H9 (cell line): Measurements from ENCODE around the gene ZNF705A. TPM values are rescaled to one million over a fixed set of nuclear protein-coding genes. Genes with fewer than 3 reads are reported as not detected.
"Not testable (repeated sequence)": the region's sequence is repeated elsewhere in the genome, so short reads cannot be mapped to it uniquely, and the experiment has no call there.

Source experiments
- DNase-seq: peaks from one replicate; pipeline ENCODE4 v3.0.0-alpha.2; 2017
- H2AFZ ChIP-seq: one replicate; pipeline ENCODE4 v1.6.1; 2013; ENCODE audit warnings: mild to moderate bottlenecking, low read length, control low read depth, moderate library complexity
- H2AK5ac ChIP-seq: 2 replicates; pipeline ENCODE4 v1.6.1; 2013; ENCODE audit warnings: low read length, control low read depth, mixed read lengths; ENCODE audit not compliant: insufficient read length
- H2BK120ac ChIP-seq: one replicate; pipeline ENCODE4 v1.6.1; 2013; ENCODE audit warnings: low read depth, mild to moderate bottlenecking, low read length, control low read depth, inconsistent platforms; ENCODE audit not compliant: poor library complexity, severe bottlenecking
- H2BK12ac ChIP-seq: 2 replicates; pipeline ENCODE4 v1.6.1; 2013; ENCODE audit warnings: low read length, control low read depth, mixed read lengths, low read depth; ENCODE audit not compliant: insufficient read length
- H2BK15ac ChIP-seq: 2 replicates; pipeline ENCODE4 v1.6.1; 2013; ENCODE audit warnings: low read depth, low read length, control low read depth
- H2BK20ac ChIP-seq: one replicate; pipeline ENCODE4 v1.6.1; 2013; ENCODE audit warnings: low read depth, mild to moderate bottlenecking, low read length, control low read depth, inconsistent platforms; ENCODE audit not compliant: poor library complexity, severe bottlenecking
- H2BK5ac ChIP-seq: 2 replicates; pipeline ENCODE4 v1.6.1; 2013; ENCODE audit warnings: low read length, control low read depth, mixed read lengths; ENCODE audit not compliant: insufficient read length
- H3K14ac ChIP-seq: 2 replicates; pipeline ENCODE4 v1.6.1; 2013; ENCODE audit warnings: low read length, control low read depth; ENCODE audit not compliant: insufficient read depth
- H3K18ac ChIP-seq: 2 replicates; pipeline ENCODE4 v1.6.1; 2013; ENCODE audit warnings: low read depth, mild to moderate bottlenecking, mixed read lengths, low read length, control low read depth; ENCODE audit not compliant: insufficient read length
- H3K23ac ChIP-seq: 2 replicates; pipeline ENCODE4 v1.6.1; 2013; ENCODE audit warnings: low read length, control low read depth, mixed read lengths, low read depth; ENCODE audit not compliant: insufficient read length
- H3K23me2 ChIP-seq: 2 replicates; pipeline ENCODE4 v1.6.1; 2013; ENCODE audit warnings: low read depth, mild to moderate bottlenecking, mixed read lengths, low read length, control low read depth; ENCODE audit not compliant: insufficient read length, poor library complexity, severe bottlenecking
- H3K27ac ChIP-seq: 2 replicates; pipeline ENCODE4 v1.5.1; 2013; ENCODE audit warnings: low read length, control low read depth, mixed read lengths, low read depth; ENCODE audit not compliant: insufficient read length
- H3K27me3 ChIP-seq: 2 replicates; pipeline ENCODE4 v1.6.1; 2013; ENCODE audit warnings: low read length, control low read depth, inconsistent platforms; ENCODE audit not compliant: insufficient read depth
- H3K4ac ChIP-seq: 2 replicates; pipeline ENCODE4 v1.6.1; 2013; ENCODE audit warnings: low read depth, mild to moderate bottlenecking, control low read depth, inconsistent platforms, low read length, moderate library complexity
- H3K4me1 ChIP-seq: 2 replicates; pipeline ENCODE4 v1.6.1; 2013; ENCODE audit warnings: low read length, control low read depth, inconsistent platforms; ENCODE audit not compliant: insufficient read depth
- H3K4me2 ChIP-seq: 2 replicates; pipeline ENCODE4 v1.6.1; 2013; ENCODE audit warnings: low read length, control low read depth, mixed read lengths; ENCODE audit not compliant: insufficient read length, insufficient read depth
- H3K56ac ChIP-seq: 2 replicates; pipeline ENCODE4 v1.6.1; 2013; ENCODE audit warnings: low read depth, mild to moderate bottlenecking, mixed read lengths, low read length, control low read depth; ENCODE audit not compliant: insufficient read length
- H3K79me1 ChIP-seq: 2 replicates; pipeline ENCODE4 v1.6.1; 2013; ENCODE audit warnings: low read depth, mild to moderate bottlenecking, moderate library complexity, low read length, control low read depth, inconsistent platforms; ENCODE audit not compliant: insufficient read depth, poor library complexity, severe bottlenecking
- H3K79me2 ChIP-seq: 2 replicates; pipeline ENCODE4 v1.6.1; 2013; ENCODE audit warnings: low read length, control low read depth, inconsistent platforms; ENCODE audit not compliant: insufficient read depth
- H3K9ac ChIP-seq: 2 replicates; pipeline ENCODE4 v1.6.1; 2013; ENCODE audit warnings: low read length, control low read depth, mixed read lengths; ENCODE audit not compliant: insufficient read length; ENCODE audit errors: extremely low read depth
- H3K9me3 ChIP-seq: one replicate; pipeline ENCODE4 v1.6.1; 2013; ENCODE audit warnings: low read depth, low read length, inconsistent platforms; ENCODE audit not compliant: control insufficient read depth
- H3T11ph ChIP-seq: one replicate; pipeline ENCODE4 v1.6.1; 2013; ENCODE audit warnings: mild to moderate bottlenecking, low read length, control low read depth, inconsistent platforms
- H4K20me1 ChIP-seq: one replicate; pipeline ENCODE4 v1.6.1; 2013; ENCODE audit not compliant: control insufficient read depth, insufficient read length, insufficient read depth
- H4K5ac ChIP-seq: 2 replicates; pipeline ENCODE4 v1.6.1; 2013; ENCODE audit warnings: low read depth, mild to moderate bottlenecking, mixed read lengths, low read length, control low read depth; ENCODE audit not compliant: insufficient read length
- H4K8ac ChIP-seq: replicated peaks from 2 replicates; pipeline ENCODE4 v1.6.1; 2013; ENCODE audit warnings: low read length, control low read depth, mixed read lengths, low read depth; ENCODE audit not compliant: insufficient read length
- H4K91ac ChIP-seq: 2 replicates; pipeline ENCODE4 v1.6.1; 2013; ENCODE audit warnings: low read depth, mild to moderate bottlenecking, moderate library complexity, mixed read lengths, low read length, control low read depth; ENCODE audit not compliant: insufficient read length
- H3K27ac Mint-ChIP-seq, 3 experiments: 2 replicates in 2 of 3; 3 replicates in 1 of 3; pipeline ENCODE4 v1.8.0; 2020 to 2021; ENCODE audit warnings: mixed read lengths in 3 of 3, mild to moderate bottlenecking in 1 of 3, moderate library complexity in 1 of 3
- H3K27me3 Mint-ChIP-seq: 2 replicates; pipeline ENCODE4 v1.8.0; 2021; ENCODE audit warnings: low read depth, mild to moderate bottlenecking, moderate library complexity, mixed read lengths
- H3K36me3 Mint-ChIP-seq, 3 experiments: 2 replicates in 2 of 3; 3 replicates in 1 of 3; pipeline ENCODE4 v1.8.0; 2020 to 2021; ENCODE audit warnings: low read depth in 3 of 3, mixed read lengths in 3 of 3; ENCODE audit not compliant: insufficient read depth in 1 of 3
- H3K4me1 Mint-ChIP-seq, 2 experiments: 2 replicates each; pipeline ENCODE4 v1.8.0; 2020; ENCODE audit warnings: mixed read lengths in 2 of 2
- H3K4me3 Mint-ChIP-seq, 2 experiments: 2 replicates in 1 of 2; 3 replicates in 1 of 2; pipeline ENCODE4 v1.8.0; 2020 to 2021; ENCODE audit warnings: mild to moderate bottlenecking in 2 of 2, mixed read lengths in 2 of 2, moderate library complexity in 1 of 2
- H3K9me3 Mint-ChIP-seq, 2 experiments: 2 replicates in 1 of 2; 3 replicates in 1 of 2; pipeline ENCODE4 v1.8.0; 2020; ENCODE audit warnings: mild to moderate bottlenecking in 2 of 2, mixed read lengths in 2 of 2, moderate library complexity in 1 of 2
- WGBS: extraction: QIAGEN DNeasy Blood & Tissue Kit; methylation state at CpG from one replicate; pipeline ENCODE4 v1.1.7; 2013; ENCODE audit warnings: missing lambda C conversion rate, low lambda C conversion rate, mixed read lengths; ENCODE audit not compliant: insufficient read length; ENCODE audit errors: extremely low coverage; 5-methylcytosine and 5-hydroxymethylcytosine counted together
- total RNA-seq: library from RNA; stranded (reverse); gene quantifications from 2 replicates; pipeline ENCODE4 v1.2.1, GENCODE V29; 2021
- TF ChIP-seq, protein P1 (sequence below): fragments of 200-600 bp; sonication (generic); conservative IDR thresholded peaks from 3 replicates; pipeline ENCODE4 v1.8.0; 2021; ENCODE audit warnings: antibody characterized with exemption, mild to moderate bottlenecking

Gene ZNF705A
- total RNA-seq, 1 experiment from 2014 or later = not detected

DNA sequence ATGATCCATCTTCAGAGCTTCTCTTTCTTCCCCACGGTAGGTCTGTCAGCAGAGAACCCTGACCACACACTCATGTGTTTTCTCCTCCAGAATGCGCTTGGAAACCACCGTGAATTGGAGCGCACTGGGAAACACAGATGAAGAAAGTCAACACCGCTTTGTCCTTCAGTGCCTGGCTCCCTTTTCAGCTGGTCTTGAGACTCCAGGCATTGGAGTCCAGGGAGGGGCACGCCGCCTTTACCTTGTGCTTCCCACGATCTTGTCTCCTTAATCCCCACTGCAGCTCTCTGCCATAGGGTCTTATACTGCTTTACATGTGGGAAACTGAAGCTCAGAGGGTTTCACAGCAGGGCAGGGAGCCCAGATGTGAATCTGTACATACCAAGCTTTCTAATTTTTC lies 69.5 kb downstream of the ZNF705A start:
- Histone ChIP-seq H2AFZ (no peak overlapping the region), H3K18ac (no peak overlapping the region), H3K9ac (no peak overlapping the region), H4K8ac (no peak overlapping the region), H4K20me1 (no peaks in the 10 kb centered on the region), H3K4me2 (no peak overlapping the region), H2BK15ac (no peak overlapping the region), H3K4ac (no peak overlapping the region), H3K9me3 (no peaks in the 10 kb centered on the region), H3K4me1 (no peaks in the 10 kb centered on the region), H2BK5ac (no peak overlapping the region), H3K27ac (no peak overlapping the region), H3K27me3 (no peaks in the 10 kb centered on the region), H3K23me2 (no peaks in the 10 kb centered on the region), H3K23ac (no peak overlapping the region), H2BK12ac (no peak overlapping the region), H3K56ac (no peak overlapping the region), H3K79me2 (no peaks in the 10 kb centered on the region), H2BK120ac (no peak overlapping the region), H4K5ac (no peak overlapping the region), H3K79me1 (no peaks in the 10 kb centered on the region), H2BK20ac (no peak overlapping the region), H4K91ac (no peak overlapping the region), H3T11ph (no peak overlapping the region), H3K14ac (no peak overlapping the region), H2AK5ac (no peak overlapping the region)
- no peak overlapping the region for H3K27ac Mint-ChIP-seq
- H3K9me3 Mint-ChIP-seq = peaks cover 3 to 4% of the 10 kb centered on the region in 2 experiments; a peak in 4 of 5 replicates
- H3K36me3 Mint-ChIP-seq = peaks cover 0 to 4% (median 1%) of the 10 kb centered on the region in 3 experiments; a peak in 1 of 7 replicates
- DNase-seq = no peak
- TF ChIP-seq, protein P1, sequence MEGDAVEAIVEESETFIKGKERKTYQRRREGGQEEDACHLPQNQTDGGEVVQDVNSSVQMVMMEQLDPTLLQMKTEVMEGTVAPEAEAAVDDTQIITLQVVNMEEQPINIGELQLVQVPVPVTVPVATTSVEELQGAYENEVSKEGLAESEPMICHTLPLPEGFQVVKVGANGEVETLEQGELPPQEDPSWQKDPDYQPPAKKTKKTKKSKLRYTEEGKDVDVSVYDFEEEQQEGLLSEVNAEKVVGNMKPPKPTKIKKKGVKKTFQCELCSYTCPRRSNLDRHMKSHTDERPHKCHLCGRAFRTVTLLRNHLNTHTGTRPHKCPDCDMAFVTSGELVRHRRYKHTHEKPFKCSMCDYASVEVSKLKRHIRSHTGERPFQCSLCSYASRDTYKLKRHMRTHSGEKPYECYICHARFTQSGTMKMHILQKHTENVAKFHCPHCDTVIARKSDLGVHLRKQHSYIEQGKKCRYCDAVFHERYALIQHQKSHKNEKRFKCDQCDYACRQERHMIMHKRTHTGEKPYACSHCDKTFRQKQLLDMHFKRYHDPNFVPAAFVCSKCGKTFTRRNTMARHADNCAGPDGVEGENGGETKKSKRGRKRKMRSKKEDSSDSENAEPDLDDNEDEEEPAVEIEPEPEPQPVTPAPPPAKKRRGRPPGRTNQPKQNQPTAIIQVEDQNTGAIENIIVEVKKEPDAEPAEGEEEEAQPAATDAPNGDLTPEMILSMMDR = no peak
- no CpG with 5 or more reads among the region's 8 CpGs for WGBS
- H3K27me3 Mint-ChIP-seq = peaks cover 10% of the 10 kb centered on the region
- H3K4me1 Mint-ChIP-seq = peaks cover 7 to 13% of the 10 kb centered on the region in 2 experiments
- no peak overlapping the region for H3K4me3 Mint-ChIP-seq

DNA sequence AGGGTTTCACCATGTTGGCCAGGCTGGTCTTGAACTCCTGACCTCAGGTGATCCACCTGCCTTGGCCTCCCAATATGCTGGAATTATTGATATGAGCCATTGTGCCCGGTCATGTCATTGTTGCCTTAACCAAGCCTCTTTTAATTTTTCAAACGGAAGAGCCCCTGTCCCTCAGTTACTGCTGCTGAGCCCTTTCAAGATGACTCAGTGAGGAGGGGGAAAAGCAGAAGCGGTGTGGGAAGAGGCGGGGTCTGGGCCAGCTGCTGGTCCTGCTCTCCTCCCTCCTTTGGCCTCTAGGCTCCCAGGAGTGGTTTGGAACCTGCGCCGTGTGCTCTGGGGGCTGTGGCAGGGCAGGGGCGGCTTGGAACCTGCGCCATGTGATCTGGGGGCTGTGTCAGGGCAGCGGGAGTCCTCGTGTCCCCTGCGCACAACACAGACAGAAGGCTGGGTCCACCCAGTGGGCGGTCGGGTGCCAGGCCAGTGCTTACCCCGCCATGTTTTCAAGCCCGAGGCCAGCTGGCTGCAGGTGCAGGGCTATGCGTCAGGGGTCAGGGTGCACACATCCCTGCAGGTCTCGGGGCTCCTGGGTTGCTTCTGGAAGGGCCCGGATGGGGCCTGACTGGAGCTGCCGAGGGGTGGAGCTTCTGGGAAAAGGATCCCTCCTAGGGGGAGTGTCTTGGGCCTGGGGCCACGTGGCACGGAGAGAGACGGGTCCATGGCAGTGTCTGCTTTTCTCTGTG lies 70.3 kb downstream of the ZNF705A start, which contains the start of gene FAM90A1:
Gene FAM90A1 (minus strand): TSS at position 627 of the 740 bp plus-strand sequence. CDS start 2,786 bp downstream, outside the sequence.
- Mint-ChIP-seq H3K4me1 (peaks cover 13 to 20% of the 10 kb centered on the region in 2 experiments), H3K4me3 (peak within 1 kb of the TSS; percentile 29 to 33; a peak in 3 of 5 replicates)
- not testable (repeated sequence) for H2BK5ac ChIP-seq, H3K18ac ChIP-seq, H2BK15ac ChIP-seq, H3K9me3 ChIP-seq, H4K91ac ChIP-seq, H3K4me1 ChIP-seq, H3K27ac Mint-ChIP-seq, H3T11ph ChIP-seq, H2BK12ac ChIP-seq, H3K9ac ChIP-seq, H3K79me2 ChIP-seq, H3K4me2 ChIP-seq, H3K27me3 Mint-ChIP-seq, H3K4ac ChIP-seq, H4K20me1 ChIP-seq, H2AK5ac ChIP-seq, H2BK120ac ChIP-seq, H3K9me3 Mint-ChIP-seq, H3K79me1 ChIP-seq, H3K23me2 ChIP-seq, H3K56ac ChIP-seq, H2BK20ac ChIP-seq, H3K23ac ChIP-seq, H3K14ac ChIP-seq, H4K8ac ChIP-seq, H3K27me3 ChIP-seq, H3K36me3 Mint-ChIP-seq, H2AFZ ChIP-seq, H3K27ac ChIP-seq, H4K5ac ChIP-seq
- peak; percentile 92 for DNase-seq
- WGBS = no CpG with 5 or more reads among the region's 22 CpGs
